Spinal cord (tissue), 10 donors: ENCODE data around the gene CBR3. TPM values are rescaled to one million over a fixed set of nuclear protein-coding genes. Genes with fewer than 3 reads are reported as not detected.
"Not testable (repeated sequence)": the region's sequence is repeated elsewhere in the genome, so short reads cannot be mapped to it uniquely, and the experiment has no call there.

Experiments used
- DNase-seq, 6 donors: peaks; one replicate each; pipeline versions ENCODE4 v3.0.0 to v3.0.0-alpha.2; 2013 to 2015; ENCODE audit warnings: low spot score in 6 of 6, low read depth in 4 of 6
- H3K27ac ChIP-seq: one replicate; pipeline ENCODE4 v1.5.1; 2013; ENCODE audit warnings: low read depth, low read length, control low read depth
- H3K27me3 ChIP-seq: one replicate; pipeline ENCODE4 v1.6.1; 2013; ENCODE audit warnings: low read length; ENCODE audit not compliant: control insufficient read depth, insufficient read depth
- H3K36me3 ChIP-seq: one replicate; pipeline ENCODE4 v1.6.1; 2013; ENCODE audit warnings: low read length; ENCODE audit not compliant: control insufficient read depth, insufficient read depth
- H3K4me1 ChIP-seq: one replicate; pipeline ENCODE4 v1.6.1; 2013; ENCODE audit warnings: low read length; ENCODE audit not compliant: control insufficient read depth, insufficient read depth
- H3K4me3 ChIP-seq: one replicate; pipeline ENCODE4 v1.5.1; 2013; ENCODE audit warnings: low read depth, low read length, control low read depth
- H3K9me3 ChIP-seq: one replicate; pipeline ENCODE4 v1.6.1; 2013; ENCODE audit warnings: low read length; ENCODE audit not compliant: control insufficient read depth, insufficient read depth
- WGBS: methylation state at CpG from one replicate; pipeline ENCODE4 v1.1.5; 2013; ENCODE audit warnings: missing lambda C conversion rate; ENCODE audit not compliant: insufficient coverage; 5-methylcytosine and 5-hydroxymethylcytosine counted together
- polyA plus RNA-seq, 2 donors: library from polyadenylated mRNA; unstranded; fragments of 120-200 nt; gene quantifications; one replicate each; pipeline ENCODE4 v1.2.1, GENCODE V29; 2013; ENCODE audit not compliant: insufficient read length in 2 of 2
- total RNA-seq, 2 donors: library from RNA; depleted of rRNA in 1 of 2; stranded (reverse); fragments of 120-200 nt in 1 of 2; fragments of >200 nt in 1 of 2; gene quantifications; one replicate each; pipeline versions ENCODE4 v1.2.3 to v1.2.4, GENCODE V29; 2013 to 2014
- donor health status: healthy.

CBR3 gene
- total and polyA plus RNA-seq, 4 donors = 2.0 to 3.7 (median 2.3) TPM

DNA sequence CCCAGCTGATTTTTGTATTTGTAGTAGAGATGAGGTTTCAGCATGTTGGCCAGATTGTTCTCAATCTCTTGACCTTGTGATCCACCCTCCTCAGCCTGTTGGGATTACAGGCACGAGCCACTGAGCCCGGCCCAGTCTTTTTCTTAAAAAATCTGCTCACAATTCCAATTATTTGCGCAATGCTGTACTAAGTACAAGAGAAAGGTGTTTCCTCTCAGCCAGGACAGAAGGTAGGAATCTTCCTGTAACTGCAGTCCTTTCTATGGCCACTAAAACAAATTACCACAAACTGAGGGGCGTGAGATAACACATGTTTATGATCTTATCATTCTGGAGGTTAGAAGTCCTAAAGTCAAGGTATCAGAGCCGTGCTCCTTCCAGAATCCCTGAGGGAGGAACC is 6.9 kb upstream of the CBR3 start:
- no peak for DNase-seq
- no peak overlapping the region for H3K27ac ChIP-seq
- peaks cover 2% of the 10 kb centered on the region for H3K4me1 ChIP-seq
- H3K9me3 ChIP-seq = no peaks in the 10 kb centered on the region
- H3K36me3 ChIP-seq = no peaks in the 10 kb centered on the region
- H3K4me3 ChIP-seq = no peak overlapping the region
- no peaks in the 10 kb centered on the region for H3K27me3 ChIP-seq
- 86% methylated on average over 1 of the region's 5 CpGs for WGBS

DNA sequence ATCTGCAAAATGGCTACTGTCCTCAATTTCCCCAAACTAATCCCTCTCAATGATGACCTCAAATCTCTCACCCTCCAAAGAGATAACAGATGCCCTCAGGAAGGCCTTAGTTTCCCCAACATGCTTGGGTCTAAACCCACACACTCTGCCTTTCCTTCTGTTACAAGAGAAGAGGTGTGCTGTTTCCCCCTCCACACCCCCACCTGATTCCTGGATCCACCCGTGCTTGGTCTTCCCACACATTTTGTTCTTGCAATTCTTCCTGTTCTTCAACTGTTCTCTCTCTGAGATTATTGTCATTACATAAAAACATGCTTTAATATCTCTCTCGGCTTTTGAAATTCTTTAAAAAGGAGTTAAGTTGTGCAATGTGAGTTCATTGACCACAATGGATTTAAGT is 5.7 kb upstream of the CBR3 start:
- Histone ChIP-seq H3K36me3 (no peaks in the 10 kb centered on the region), H3K27ac (no peak overlapping the region), H3K9me3 (no peaks in the 10 kb centered on the region), H3K4me3 (no peak overlapping the region), H3K4me1 (peaks cover 2% of the 10 kb centered on the region), H3K27me3 (peaks cover 3% of the 10 kb centered on the region)
- no peak for DNase-seq
- WGBS = no CpG with 5 or more reads among the region's 2 CpGs

DNA sequence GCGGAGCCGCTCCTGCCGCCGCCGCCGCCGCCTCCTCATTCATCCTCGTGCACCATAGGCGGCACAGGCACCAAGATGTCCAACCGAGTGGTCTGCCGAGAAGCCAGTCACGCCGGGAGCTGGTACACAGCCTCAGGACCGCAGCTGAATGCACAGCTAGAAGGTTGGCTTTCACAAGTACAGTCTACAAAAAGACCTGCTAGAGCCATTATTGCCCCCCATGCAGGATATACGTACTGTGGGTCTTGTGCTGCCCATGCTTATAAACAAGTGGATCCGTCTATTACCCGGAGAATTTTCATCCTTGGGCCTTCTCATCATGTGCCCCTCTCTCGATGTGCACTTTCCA is 4.5 kb upstream of the CBR3 start:
- not testable (repeated sequence) for H3K27ac ChIP-seq, H3K9me3 ChIP-seq, H3K4me3 ChIP-seq, H3K36me3 ChIP-seq, H3K27me3 ChIP-seq
- WGBS = 20% methylated on average over 7 of the region's 18 CpGs
- peaks cover 13% of the 10 kb centered on the region for H3K4me1 ChIP-seq
- peak in 1 of 6 donors; percentile 9 for DNase-seq

DNA sequence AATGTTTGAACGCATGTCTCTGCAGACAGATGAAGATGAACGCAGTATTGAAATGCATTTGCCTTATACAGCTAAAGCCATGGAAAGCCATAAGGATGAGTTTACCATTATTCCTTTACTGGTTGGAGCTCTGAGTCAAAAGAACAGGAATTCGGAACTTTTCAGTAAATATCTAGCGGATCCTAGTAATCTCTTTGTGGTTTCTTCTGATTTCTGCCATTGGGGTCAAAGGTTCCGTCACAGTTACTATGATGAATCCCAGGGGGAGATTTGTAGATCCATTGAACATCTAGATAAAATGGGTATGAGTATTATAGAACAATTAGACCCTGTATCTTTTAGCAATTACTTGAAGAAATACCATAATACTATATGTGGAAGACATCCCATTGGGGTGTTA is 4.0 kb upstream of the CBR3 start:
- not testable (repeated sequence) for H3K36me3 ChIP-seq, H3K9me3 ChIP-seq, H3K27me3 ChIP-seq, H3K4me3 ChIP-seq, H3K27ac ChIP-seq, DNase-seq
- 87% methylated on average over 2 of the region's 5 CpGs for WGBS
- peaks cover 17% of the 10 kb centered on the region for H3K4me1 ChIP-seq

DNA sequence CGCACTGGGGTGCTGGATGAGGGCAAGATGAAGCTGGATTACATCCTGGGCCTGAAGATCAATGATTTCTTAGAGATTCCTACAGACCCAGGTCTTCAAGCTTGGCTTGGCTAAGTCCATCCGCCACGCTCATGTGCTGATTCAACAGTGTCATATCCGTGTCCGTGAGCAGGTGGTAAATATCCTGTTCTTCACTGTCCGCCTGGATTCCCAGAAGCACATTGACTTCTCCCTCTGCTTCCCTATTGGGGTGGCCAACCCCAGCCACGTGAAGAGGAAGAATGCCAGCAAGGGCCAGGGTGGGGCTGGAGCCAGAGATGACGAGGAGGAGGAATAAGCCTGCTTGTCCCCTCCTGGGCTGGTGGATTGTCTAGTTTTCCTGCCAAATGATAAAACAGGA is 2.2 kb upstream of the CBR3 start:
- WGBS = 94% methylated on average over 6 of the region's 8 CpGs
- DNase-seq = no peak
- H3K27ac ChIP-seq = no peak overlapping the region
- H3K27me3 ChIP-seq = peaks cover 19% of the 10 kb centered on the region
- no peaks in the 10 kb centered on the region for H3K36me3 ChIP-seq
- no peaks in the 10 kb centered on the region for H3K9me3 ChIP-seq
- H3K4me3 ChIP-seq = no peak overlapping the region
- H3K4me1 ChIP-seq = peaks cover 25% of the 10 kb centered on the region

DNA sequence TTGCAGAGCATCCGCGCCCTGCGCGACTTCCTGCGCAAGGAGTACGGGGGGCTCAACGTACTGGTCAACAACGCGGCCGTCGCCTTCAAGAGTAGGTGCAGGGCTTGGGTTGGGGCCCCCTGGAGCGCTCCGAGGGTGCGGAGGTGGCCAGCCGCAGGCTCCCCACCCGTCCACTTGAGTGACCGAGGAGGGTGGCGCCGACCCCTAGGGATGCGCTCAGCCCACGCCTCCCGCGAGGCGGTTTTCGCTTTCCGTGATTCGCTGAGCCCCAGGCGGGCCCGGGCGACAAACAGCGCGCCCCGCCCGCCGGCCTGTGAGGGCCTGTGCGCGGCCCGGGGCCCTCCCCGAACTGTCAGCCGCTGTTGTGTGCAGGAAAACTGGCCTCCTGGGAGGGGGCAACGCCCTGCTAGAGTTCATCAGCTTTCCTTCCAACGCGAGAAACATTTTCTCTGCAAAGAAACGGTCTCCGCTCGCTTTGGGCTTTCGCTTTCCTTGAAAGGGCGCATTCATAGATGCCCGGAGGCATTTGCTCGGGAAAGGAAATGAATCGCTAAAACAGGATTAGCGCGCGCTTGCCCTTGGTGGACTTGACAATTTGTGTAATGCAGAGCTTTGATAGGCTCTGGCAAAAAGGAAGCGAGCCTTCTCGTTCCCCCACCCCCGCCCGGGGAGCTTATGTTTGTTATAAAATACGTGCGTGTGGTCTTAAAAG is 668 bp downstream of the CBR3 start:
- peaks cover 23% of the 10 kb centered on the region for H3K4me1 ChIP-seq
- peak overlapping the region; percentile 75 for H3K4me3 ChIP-seq
- peak overlapping the region; percentile 83 for H3K27ac ChIP-seq
- WGBS = under 1% methylated on average over 56 of the region's 60 CpGs
- H3K9me3 ChIP-seq = no peaks in the 10 kb centered on the region
- H3K36me3 ChIP-seq = no peaks in the 10 kb centered on the region
- H3K27me3 ChIP-seq = peaks cover 21% of the 10 kb centered on the region
- peak in 3 of 6 donors; percentile 46 to 84 (median 77) for DNase-seq

DNA sequence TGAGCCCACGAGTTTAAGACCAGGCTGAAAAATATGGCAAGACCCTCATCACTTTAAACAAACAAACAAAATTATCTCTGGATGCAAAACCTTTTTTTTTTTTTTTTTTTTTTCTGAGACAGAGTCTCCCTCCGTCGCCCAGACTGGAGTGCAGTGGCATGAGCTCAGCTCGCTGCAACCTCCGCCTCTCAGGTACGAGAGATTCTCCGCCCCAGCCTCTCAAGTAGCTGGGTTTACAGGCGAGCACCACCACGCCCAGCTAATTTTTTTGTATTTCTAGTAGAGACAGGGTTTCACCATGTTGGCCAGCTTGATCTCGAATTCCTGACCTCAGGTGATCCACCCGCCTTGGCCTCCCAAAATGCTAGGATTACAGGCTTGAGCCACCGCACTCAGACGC is 4.9 kb downstream of the CBR3 start:
- WGBS = 95% methylated on average over 9 of the region's 13 CpGs

DNA sequence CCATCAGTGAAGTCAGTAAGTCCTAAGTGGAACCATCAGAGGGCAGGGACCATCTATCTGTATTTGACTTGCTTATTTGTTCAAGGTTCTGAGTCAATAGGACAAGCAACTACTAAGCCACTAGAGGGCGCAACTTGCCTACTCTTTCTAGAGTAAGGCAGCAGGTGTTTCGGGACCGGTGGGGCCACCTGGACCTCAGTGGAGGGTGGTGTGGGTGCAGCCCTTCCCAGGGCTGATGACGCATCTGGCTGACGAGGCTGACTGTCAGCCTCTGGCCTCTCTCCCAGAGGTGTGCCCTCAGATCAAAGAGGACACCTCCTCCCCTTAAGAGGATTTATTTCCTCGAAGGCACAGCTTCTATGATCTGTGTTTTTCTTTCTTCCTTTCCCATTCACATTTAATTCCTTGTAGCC is 6.6 kb downstream of the CBR3 start:
- peaks cover 8% of the 10 kb centered on the region for H3K27me3 ChIP-seq
- H3K4me3 ChIP-seq = no peak overlapping the region
- DNase-seq = peak in 3 of 6 donors; percentile 66 to 90 (median 89)
- H3K27ac ChIP-seq = no peak overlapping the region
- peaks cover 5% of the 10 kb centered on the region for H3K4me1 ChIP-seq
- no peaks in the 10 kb centered on the region for H3K36me3 ChIP-seq
- 6% methylated on average over 6 of the region's 6 CpGs for WGBS
- H3K9me3 ChIP-seq = no peaks in the 10 kb centered on the region

More for the DNA sequence above, 4.9 kb downstream of the CBR3 start:
- not testable (repeated sequence) for DNase-seq, H3K4me3 ChIP-seq, H3K36me3 ChIP-seq, H3K9me3 ChIP-seq, H3K27ac ChIP-seq
- Histone ChIP-seq H3K27me3 (peaks cover 15% of the 10 kb centered on the region), H3K4me1 (peaks cover 21% of the 10 kb centered on the region)

DNA sequence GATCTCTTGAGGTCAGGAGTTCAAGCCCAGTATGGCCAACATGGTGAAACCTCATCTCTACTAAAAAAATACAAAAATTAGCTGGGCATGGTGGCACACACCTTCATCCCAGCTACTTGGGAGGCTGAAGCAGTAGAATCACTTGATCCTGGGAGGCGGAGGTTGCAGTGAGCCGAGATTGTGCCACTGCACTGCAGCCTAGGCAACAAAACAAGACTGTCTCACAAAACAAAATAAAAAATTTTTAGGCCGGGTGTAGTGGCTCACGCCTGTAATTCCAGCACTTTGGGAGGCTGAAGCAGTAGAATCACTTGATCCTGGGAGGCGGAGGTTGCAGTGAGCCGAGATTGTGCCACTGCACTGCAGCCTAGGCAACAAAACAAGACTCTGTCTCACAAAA is 9.4 kb downstream of the CBR3 start:
- not testable (repeated sequence) for H3K9me3 ChIP-seq, H3K27ac ChIP-seq, H3K4me3 ChIP-seq, H3K4me1 ChIP-seq, DNase-seq, H3K36me3 ChIP-seq, H3K27me3 ChIP-seq
- 43% methylated on average over 1 of the region's 6 CpGs for WGBS

DNA sequence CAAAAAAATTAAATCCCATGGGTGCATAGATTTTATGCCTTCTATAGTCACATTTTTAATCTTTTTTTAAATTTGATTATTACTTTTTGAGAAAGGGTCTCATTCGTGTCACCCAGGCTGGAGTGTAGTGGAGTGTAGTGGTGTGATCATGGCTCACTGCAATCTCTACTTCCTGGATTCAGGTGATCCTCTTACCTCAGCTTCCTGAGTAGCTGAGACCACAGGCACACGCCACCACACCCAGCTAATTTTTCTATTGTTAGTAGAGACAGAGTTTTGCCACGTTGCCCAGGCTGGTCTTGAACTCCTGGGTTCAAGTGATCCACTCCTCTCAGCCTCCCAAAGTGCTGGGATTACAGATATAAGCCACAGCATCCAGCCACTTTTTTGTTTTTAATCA is 10.4 kb downstream of the CBR3 start:
- H3K4me3 ChIP-seq = no peak overlapping the region
- WGBS = 100% methylated on average over 2 of the region's 3 CpGs
- DNase-seq = no peak
- H3K27me3 ChIP-seq = no peaks in the 10 kb centered on the region
- H3K9me3 ChIP-seq = no peaks in the 10 kb centered on the region
- H3K4me1 ChIP-seq = peaks cover 10% of the 10 kb centered on the region
- no peaks in the 10 kb centered on the region for H3K36me3 ChIP-seq
- no peak overlapping the region for H3K27ac ChIP-seq
